GM12873 (cell line): ENCODE measurements around the gene MAML2.

ENCODE experiments used
- TF ChIP-seq, protein P1 (sequence below): IDR thresholded peaks from 2 replicates; pipeline ENCODE4 v1.5.1; 2012; ENCODE audit warnings: low read depth, mild to moderate bottlenecking, moderate library complexity, low read length, control low read depth; ENCODE audit not compliant: insufficient read depth; ENCODE audit errors: missing control alignments

Gene MAML2

DNA sequence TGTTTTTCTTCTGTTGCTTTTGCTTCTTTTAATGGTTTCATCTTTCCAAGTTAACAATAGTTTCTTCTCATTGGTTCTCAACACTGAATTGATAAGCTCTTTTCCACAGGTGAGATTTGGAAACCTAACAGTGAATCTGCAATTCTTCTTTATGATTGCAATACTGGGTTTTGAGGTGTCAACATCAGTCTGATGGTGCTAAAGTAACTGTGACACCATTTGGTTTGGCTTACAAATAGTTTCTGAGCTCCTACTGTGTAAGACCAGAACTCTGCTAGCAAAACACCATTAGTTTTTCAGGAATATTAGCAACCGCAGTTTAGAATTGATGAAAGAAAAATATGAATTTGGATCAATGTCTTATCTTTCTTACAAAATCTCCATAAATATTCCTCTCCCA is 58.6 kb downstream of the MAML2 start:
- TF ChIP-seq, protein P1, sequence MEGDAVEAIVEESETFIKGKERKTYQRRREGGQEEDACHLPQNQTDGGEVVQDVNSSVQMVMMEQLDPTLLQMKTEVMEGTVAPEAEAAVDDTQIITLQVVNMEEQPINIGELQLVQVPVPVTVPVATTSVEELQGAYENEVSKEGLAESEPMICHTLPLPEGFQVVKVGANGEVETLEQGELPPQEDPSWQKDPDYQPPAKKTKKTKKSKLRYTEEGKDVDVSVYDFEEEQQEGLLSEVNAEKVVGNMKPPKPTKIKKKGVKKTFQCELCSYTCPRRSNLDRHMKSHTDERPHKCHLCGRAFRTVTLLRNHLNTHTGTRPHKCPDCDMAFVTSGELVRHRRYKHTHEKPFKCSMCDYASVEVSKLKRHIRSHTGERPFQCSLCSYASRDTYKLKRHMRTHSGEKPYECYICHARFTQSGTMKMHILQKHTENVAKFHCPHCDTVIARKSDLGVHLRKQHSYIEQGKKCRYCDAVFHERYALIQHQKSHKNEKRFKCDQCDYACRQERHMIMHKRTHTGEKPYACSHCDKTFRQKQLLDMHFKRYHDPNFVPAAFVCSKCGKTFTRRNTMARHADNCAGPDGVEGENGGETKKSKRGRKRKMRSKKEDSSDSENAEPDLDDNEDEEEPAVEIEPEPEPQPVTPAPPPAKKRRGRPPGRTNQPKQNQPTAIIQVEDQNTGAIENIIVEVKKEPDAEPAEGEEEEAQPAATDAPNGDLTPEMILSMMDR = no peak

DNA sequence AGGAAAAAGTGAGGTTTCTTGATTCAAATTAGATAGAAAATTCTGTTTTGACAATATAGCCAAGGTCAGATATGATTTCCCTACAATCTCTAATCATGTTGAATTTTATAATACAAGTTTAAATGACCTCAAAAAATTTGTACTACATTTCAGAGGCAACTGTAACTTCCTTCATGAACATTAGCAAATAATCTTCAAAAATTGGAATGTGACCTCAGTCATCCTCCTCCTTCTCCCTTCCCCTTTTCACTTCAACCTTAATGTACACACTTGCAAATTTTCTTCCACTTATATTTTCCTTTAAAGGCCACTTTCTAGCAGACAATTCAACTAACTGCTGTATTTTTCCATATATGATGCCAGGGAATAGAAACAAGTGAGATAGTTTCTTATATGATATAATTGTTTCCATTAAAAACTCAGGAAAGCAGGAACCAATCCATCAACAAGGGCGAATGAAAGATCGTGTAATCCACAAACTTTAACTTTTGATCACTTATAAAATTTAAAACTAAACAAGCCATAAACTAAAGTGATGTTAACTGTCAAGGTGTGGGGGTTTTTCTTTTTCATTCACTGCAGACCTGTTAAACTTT is 60.3 kb downstream of the MAML2 start:
- TF ChIP-seq, protein P1 = no peak

- TF ChIP-seq, protein P1 = no peak
Observed at GRCh38 chr11:96280444-96280843, 62.6 kb downstream of the MAML2 start.

GRCh38 chr11:96279896-96280290 is 63.1 kb downstream of the MAML2 start:
- TF ChIP-seq, protein P1 = no peak

- TF ChIP-seq, protein P1 = no peak
Observed at GRCh38 chr11:96279018-96279895, 63.7 kb downstream of the MAML2 start.

DNA sequence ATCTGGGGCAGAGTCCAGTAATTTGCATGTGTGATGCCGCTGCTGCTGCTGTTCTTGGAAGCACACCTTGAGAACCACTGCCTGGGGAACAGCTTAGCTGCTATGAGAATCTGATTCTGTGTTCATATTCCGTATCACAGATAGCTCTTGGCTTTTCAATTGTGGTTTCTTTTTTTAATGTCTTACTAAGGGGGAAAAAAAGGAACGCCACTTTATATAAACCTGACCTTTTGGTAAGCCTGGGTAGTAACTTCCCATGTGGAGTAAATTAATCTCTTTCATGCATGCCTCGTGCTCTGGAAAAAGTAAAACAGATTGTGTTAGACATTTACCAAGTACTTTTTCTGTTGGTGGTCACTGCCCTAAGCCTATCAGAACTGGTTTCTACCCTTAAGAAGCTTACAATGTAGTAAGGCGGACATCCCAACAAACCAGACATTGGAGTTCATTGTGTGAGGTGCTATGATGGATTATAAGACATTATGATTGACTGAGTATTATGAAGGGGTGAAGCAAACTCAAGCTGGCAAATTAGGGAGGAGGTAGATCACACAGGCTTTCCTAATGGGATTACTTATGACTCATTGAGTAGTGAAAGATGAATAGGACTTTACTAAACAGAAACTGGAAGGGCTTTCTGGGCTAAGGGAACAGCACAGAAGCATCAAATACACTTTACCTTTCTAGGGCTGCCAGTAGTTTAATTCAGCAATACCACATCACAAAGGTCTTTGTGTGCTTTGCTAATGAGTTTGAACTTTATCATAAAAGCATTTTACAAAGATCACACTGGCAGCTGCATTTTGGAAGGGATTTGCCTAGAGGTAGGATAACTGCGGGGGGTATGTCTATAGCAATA is 64.7 kb downstream of the MAML2 start:
- TF ChIP-seq, protein P1 = no peak

GRCh38 chr11:96277696-96278038 is 65.3 kb downstream of the MAML2 start:
- TF ChIP-seq, protein P1 = no peak
